ENCODE data around the gene LZIC.

- TF ChIP-seq CTCF (IDR thresholded peaks at IDR 0.05; ENCODE audit: insufficient read depth, low read depth, low read length): no peak
- no peak for TF ChIP-seq EZH2 (IDR thresholded peaks at IDR 0.05; ENCODE audit: insufficient read depth, low read length)
These were observed 60.3 kb downstream of the LZIC start for GRCh38 chr1:9882945-9883303.
